ENCODE measurements around the gene DPP9. TPM values are rescaled to one million over a fixed set of nuclear protein-coding genes. Genes with fewer than 3 reads are reported as not detected.

The DPP9 gene
- total and polyA plus RNA-seq, 2 of the 8 experiments (the other 6 are each of a cell fraction or from before 2014, with no cell fraction given) = 11.6 to 40.7 TPM

DNA sequence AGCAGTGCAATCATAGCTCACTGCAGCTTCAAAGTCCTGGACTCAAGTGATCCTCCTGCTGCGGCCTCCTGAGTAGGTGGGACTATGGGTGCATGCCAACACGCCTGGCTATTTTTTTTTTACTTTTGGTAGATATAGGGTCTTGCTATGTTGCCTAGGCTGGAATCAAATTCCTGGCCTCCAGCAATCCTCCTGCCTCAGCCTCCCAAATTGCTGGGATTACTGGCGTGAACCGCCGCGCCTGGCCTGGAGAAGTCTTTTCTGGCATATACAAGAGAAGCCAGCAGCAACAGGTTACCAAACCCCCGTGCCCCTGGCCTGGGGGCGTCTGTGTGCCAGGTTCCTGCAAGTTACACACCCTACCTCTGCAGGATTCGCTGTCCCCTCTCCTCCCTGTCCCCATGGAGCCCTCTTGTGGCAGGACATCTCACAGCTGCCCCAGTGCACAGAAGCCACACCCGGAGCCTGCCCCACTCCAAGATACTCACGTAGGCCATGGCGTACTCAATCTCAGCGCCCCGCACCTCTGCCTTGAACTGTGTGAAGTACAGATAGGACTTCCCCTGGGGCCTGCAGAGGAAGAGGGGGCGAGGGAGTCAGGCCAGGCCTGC is 63.4 kb downstream of the DPP9 start:
- no peak overlapping the region for H3K9ac ChIP-seq (replicated peaks in 1 of 4; ENCODE audit: extremely low read depth in 1 of 4, low read depth in 3 of 4, low read length in 3 of 4)
- no peak overlapping the region for H4K91ac ChIP-seq (replicated peaks; ENCODE audit: insufficient read length, low read length)
- no peak overlapping the region for H3K23ac ChIP-seq (ENCODE audit: insufficient read length)
- WGBS, 2 experiments (ENCODE audit: extremely low coverage in 1 of 2, insufficient coverage in 1 of 2, insufficient read length in 1 of 2, insufficient replicate concordance in 2 of 2, low coverage in 1 of 2, low lambda C conversion rate in 2 of 2, missing lambda C conversion rate in 1 of 2) = 88% methylated on average over 15 of the region's 15 CpGs; no CpG with 5 or more reads in 1 of the 2 experiments
- H3K79me2 ChIP-seq (ENCODE audit: control insufficient read depth in 1 of 2, insufficient read depth in 2 of 2, low read length in 2 of 2) = no peaks in the 10 kb centered on the region
- H3K4me1 ChIP-seq (replicated peaks in 1 of 4; ENCODE audit: control insufficient read depth in 3 of 4, insufficient read depth in 4 of 4, low read length in 3 of 4) = no peaks in the 10 kb centered on the region
- TF ChIP-seq NRF1 (IDR thresholded peaks at IDR 0.05; ENCODE audit: low read depth, low read length) (no peak), TBP (IDR thresholded peaks at IDR 0.05; ENCODE audit: low read depth, low read length) (no peak), TAF7 (optimal IDR thresholded peaks at IDR 0.05; ENCODE audit: borderline replicate concordance, low read depth, low read length) (no peak), JUN (IDR thresholded peaks at IDR 0.05; ENCODE audit: low read depth, low read length) (no peak), RAD21 (IDR thresholded peaks at IDR 0.05 in 1 of 2, conservative IDR thresholded peaks at IDR 0.05 in 1 of 2; ENCODE audit: low read depth in 2 of 2, low read length in 2 of 2) (peak; percentile 51 to 64), CHD1 (IDR thresholded peaks at IDR 0.05; ENCODE audit: low read depth, low read length) (no peak), SP2 (IDR thresholded peaks at IDR 0.05; ENCODE audit: low read length) (no peak), CTCF (IDR thresholded peaks at IDR 0.05; ENCODE audit: control extremely low read depth in 1 of 3, insufficient read depth in 1 of 3, low read depth in 1 of 3, low read length in 3 of 3) (peak; percentile 57 to 80 (median 68))
- H3K4ac ChIP-seq (replicated peaks; ENCODE audit: insufficient read length, low read depth, low read length) = no peak overlapping the region
- H3K14ac ChIP-seq (ENCODE audit: insufficient read length) = no peak overlapping the region
- no peaks in the 10 kb centered on the region for H3K27me3 ChIP-seq (replicated peaks in 1 of 4; ENCODE audit: control insufficient read depth in 3 of 4, extremely low read depth in 1 of 4, insufficient read depth in 3 of 4, low read length in 3 of 4)
- H2BK120ac ChIP-seq (replicated peaks; ENCODE audit: low read depth, low read length) = no peak overlapping the region
- H3K4me2 ChIP-seq (ENCODE audit: insufficient read depth in 1 of 2, low read depth in 2 of 2, low read length in 2 of 2) = no peak overlapping the region
- no peak overlapping the region for H2AFZ ChIP-seq (ENCODE audit: low read length)
- ChIA-PET CTCF (ENCODE audit: partially characterized antibody) (interaction anchor here (0.6 to 3.0 kb wide), 10 partner anchors 9 to 181 kb away, joined by 3 to 17 read pairs (median 4); no protein-coding TSS in a partner anchor), POLR2A (ENCODE audit: partially characterized antibody) (interaction anchor here (0.6 to 1.7 kb wide), 3 partner anchors 9 to 30 kb away, joined by 3 to 5 read pairs (median 3); no protein-coding TSS in a partner anchor)
- no peak overlapping the region for H4K5ac ChIP-seq (ENCODE audit: insufficient read length, low read depth, low read length)
- FAIRE-seq (no peak), DNase-seq (ENCODE audit: low read depth in 1 of 2, low spot score in 2 of 2) (peak in 1 of 2 experiments; percentile 67)
- no peak overlapping the region for H2BK20ac ChIP-seq (ENCODE audit: low read length)
- no peak overlapping the region for H2AK5ac ChIP-seq (ENCODE audit: low read depth, low read length)
- H2BK5ac ChIP-seq (ENCODE audit: low read depth, low read length) = no peak overlapping the region
- H4K8ac ChIP-seq (ENCODE audit: extremely low read depth, insufficient read depth, low read length) = peak overlapping the region; percentile 79; the same call in 1 of the 2 replicates
- no peaks in the 10 kb centered on the region; the same call in 1 of the 2 replicates for H3K79me1 ChIP-seq (ENCODE audit: low read depth, low read length)
- peaks cover 2 to 10% (median 8%) of the 10 kb centered on the region in 4 experiments; a peak in 6 of 8 replicates for H3K36me3 ChIP-seq (ENCODE audit: control insufficient read depth in 2 of 4, insufficient read depth in 4 of 4, low read length in 3 of 4)
- H4K20me1 ChIP-seq (replicated peaks in 1 of 2; ENCODE audit: control insufficient read depth in 1 of 2, insufficient read depth in 2 of 2, low read length in 2 of 2) = peaks cover 0 to 8% of the 10 kb centered on the region in 2 experiments
- peaks cover 2% of the 10 kb centered on the region; the same call in 1 of the 2 replicates for H3K23me2 ChIP-seq (ENCODE audit: low read depth, low read length)
- no peak overlapping the region for H3K56ac ChIP-seq (replicated peaks; ENCODE audit: insufficient read length, low read depth, low read length)
- H3K9me3 ChIP-seq (ENCODE audit: insufficient read depth in 2 of 2, low read depth in 1 of 2, low read length in 1 of 2) = no peaks in the 10 kb centered on the region
- H2BK15ac ChIP-seq (ENCODE audit: low read length) = no peak overlapping the region
- H3K4me3 ChIP-seq (ENCODE audit: extremely low read depth in 1 of 4, insufficient read depth in 2 of 4, low read depth in 3 of 4, low read length in 4 of 4) = no peak overlapping the region
- H3K18ac ChIP-seq (ENCODE audit: extremely low read depth, low read length) = no peak overlapping the region
- H2BK12ac ChIP-seq (ENCODE audit: low read depth, low read length) = no peak overlapping the region
- no peak overlapping the region for H3K27ac ChIP-seq (ENCODE audit: low read depth, low read length)
